ENCODE measurements around the gene RAP1GAP2.
A peak's percentile ranks its signal among the peaks of the same experiment; 100 is the strongest.
"Not testable (repeated sequence)": the region's sequence is repeated elsewhere in the genome, so short reads cannot be mapped to it uniquely, and the experiment has no call there.

Gene RAP1GAP2

DNA sequence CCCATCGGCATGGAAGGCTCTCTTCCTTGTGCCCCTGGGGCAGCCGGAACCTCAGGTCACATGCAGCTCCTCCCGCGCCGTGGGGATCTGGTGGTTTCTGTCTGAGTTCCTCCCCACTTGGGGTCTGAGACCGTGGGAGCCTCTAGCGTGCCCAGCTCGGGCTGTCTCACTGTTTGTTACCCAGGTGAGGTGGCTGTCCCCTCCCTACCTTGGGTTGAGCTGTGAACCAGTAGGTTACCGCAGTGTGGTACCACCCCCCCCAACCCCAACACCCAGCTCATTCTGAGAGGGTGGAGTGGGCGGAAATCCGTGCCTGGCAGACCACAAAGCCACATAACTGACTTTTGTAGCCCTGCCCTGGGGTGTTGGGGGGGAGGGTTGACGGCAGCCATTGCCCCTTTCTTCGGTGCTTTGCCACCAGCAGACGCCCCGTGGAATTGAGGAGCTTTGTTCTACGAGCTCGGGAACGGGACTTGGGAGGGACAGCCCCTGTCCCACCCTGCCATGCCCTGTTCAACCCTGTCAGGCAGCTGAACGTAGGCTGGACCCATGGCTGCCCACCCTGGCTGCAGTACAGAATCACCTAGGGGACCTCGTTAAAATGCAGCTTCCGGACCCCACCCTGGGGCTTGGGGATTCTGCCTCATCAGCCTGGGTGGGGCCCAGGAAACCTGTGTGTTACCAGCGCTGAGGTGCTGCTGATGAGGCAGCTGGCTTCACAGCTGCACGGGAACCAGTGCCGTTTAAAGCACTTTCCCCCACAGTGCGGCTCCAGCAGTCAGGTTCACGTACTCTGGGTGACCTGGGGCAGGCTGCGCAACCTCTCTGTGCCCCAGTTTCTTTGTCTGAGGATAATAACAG, 18.5 kb downstream of the RAP1GAP2 start:
- DNase-seq (ENCODE audit: low spot score), result no peak

DNA sequence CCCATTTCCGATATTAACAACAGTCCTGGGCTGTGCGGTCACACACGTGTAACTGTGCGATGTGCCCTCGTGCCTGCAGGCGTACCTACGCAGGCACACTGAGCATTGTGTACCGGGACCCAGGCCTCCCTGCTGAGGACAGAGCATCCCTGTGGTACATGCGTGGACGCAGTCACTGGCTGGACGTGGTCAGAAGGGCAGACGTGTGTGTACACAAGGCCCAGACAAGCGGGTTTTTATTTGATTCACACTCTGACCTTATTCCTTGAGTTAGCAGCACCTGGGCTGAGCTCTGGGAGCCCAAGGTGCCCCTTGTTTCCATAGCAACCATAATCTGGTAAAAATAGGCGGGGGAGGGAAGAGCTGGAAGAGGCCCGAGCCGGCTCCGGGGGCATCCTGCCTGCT, 19.5 kb downstream of the RAP1GAP2 start:
- DNase-seq (ENCODE audit: low spot score), result no peak

DNA sequence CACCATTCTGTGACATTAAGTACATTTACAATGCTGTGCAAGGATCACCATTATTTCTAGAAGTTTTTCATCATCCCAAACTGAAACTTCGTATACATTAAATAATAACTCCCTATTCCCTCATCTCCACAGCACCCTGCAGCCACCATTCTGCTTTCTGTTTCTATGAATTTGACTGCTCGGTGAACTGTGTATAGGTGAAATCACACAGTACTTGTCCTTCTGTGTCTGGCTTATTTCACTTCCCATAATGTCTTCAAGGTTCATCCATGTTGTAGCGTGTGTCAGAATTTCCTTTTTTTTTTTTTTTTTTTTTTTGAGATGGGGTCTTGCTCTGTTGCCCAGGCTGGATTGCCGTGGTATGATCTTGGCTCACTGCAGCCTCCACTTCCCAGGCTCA, 20.4 kb downstream of the RAP1GAP2 start:
- no peak for DNase-seq (ENCODE audit: low spot score)

DNA sequence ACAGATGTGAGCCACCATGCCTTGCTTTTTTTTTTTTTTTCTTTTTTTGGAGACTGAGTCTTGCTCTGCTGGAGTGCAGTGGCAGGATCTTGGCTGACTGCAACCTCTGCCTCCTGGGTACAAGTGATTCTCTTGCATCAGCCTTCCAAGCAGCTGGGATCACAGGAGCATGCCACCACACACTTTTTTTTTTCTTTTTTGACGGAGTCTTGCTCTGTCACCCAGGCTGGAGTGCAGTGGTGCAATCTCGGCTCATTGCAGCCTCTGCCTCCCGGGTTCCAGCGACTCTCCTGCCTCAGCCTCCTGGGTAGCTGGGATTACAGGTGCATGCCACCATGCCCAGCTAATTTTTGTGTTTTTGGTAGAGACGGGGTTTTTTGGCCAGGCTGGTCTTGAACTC, 23.1 kb downstream of the RAP1GAP2 start:
- DNase-seq (ENCODE audit: low spot score), result not testable (repeated sequence)

GRCh38 chr17:2819921-2820501, 23.8 kb downstream of the RAP1GAP2 start:
- DNase-seq (ENCODE audit: low spot score), result no peak

GRCh38 chr17:2821868-2822267, 25.6 kb downstream of the RAP1GAP2 start:
- no peak for DNase-seq (ENCODE audit: low spot score)

GRCh38 chr17:2822358-2822757, 26.1 kb downstream of the RAP1GAP2 start:
- DNase-seq (ENCODE audit: low spot score), result no peak

DNA sequence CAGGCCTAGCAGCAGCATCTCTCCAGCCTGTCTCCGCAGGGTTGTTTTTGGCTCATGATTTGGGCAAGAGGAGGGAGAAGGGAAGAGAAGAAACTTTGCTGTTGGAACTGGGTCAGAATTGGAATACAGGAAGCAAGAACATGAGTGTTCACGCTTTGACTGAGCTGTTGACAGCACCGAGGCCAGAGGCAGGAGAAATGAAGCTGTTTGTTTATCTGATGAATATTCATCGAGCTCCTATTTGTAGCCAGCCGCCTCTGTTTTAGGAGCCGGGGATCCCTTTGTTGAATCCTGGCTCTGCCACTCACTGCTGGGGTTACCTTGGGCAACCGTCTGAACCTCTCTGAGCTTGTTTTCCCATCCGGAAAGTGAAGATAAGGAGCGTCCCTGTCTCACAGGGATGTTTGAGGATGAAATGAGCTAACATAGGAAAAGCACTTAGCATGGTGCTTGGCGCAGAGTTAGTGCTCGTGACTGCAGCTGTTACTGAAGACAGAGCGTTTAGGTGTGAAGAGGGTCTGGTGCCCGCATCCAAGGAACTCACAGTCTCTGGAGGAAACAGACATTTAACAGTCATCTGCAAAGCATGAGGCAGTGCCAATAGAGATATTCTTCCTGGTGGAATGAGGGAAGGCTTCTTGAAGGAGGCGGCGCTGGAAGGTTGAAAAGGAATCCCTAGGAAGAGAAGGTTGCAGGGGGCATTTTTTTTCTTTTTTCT, 29.2 kb downstream of the RAP1GAP2 start:
- DNase-seq (ENCODE audit: low spot score), result no peak

DNA sequence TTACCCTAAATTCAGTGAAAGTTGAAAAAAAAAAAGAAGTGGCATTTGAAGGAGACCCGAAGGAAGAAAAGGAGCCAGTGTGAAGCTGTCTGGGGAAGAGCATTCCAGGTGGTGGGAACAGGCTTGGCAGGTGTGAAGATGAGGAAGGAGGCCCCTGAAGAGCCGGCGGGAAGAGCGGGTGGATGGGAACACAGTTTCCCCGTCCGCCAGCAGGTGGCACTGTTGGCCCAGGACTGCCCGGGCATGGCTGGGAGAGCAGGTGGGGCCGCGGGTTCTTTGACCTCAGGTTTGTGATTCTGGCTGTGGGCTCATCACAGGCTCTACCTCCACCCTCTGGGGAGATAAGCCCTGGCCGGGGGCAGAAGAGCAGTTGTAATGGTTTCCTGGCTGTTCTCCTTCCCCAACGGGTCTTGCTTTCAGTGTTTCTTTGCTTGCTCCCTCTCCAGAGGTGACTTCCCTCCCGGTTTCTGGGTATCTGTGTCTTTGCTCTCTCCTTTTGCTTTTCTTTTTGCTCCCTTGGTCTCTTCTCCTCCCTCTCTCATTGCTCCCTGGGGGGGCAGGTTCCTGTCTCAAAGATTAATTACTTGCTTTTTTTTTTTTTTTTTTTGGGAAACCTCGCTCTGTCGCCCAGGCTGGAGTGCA, 32.3 kb downstream of the RAP1GAP2 start:
- DNase-seq (ENCODE audit: low spot score), result peak; percentile 62

DNA sequence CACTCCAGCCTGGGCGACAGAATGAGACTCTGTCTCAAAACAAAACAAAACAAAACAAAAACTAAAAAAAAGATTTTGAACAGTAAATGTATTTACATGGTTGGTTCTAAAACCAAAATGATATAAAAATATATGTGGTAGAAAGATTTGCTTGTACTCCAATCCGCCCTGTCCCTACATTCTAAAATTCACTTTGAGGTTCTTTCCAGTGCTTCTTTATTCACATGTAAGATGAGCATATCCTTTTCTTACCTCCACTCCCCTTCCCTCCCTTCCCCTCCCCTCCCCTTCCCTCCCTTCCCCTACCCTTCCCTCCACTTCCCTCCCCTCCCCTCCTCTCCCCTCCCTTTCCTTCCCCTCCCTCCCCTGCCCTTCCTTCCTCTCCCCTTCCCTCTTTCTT, 34.4 kb downstream of the RAP1GAP2 start:
- DNase-seq (ENCODE audit: low spot score), result no peak

- DNase-seq (ENCODE audit: low spot score), result peak; percentile 43
These were observed 39.5 kb downstream of the RAP1GAP2 start for GRCh38 chr17:2835780-2836179.

DNA sequence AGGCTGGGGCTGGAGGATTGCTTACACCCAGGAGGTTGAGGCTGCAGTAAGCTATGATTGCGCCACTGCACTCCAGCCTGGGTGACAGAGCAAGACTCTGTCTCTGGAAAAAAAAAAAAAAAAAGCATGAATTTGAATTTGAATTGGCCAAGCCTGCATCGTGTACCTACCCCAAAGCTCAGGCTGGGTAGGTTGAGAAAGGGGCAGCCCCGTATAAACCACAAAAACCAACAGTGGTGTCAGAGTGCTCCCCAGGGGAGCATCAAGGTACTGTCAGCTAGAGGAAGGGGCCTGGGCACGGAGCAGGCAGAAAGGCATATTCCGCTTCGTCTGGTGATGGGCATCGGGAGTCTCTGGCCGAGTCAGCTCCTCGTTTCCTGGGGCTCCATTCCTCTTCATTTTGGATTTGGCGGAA, 40.9 kb downstream of the RAP1GAP2 start:
- no peak for DNase-seq (ENCODE audit: low spot score)

DNA sequence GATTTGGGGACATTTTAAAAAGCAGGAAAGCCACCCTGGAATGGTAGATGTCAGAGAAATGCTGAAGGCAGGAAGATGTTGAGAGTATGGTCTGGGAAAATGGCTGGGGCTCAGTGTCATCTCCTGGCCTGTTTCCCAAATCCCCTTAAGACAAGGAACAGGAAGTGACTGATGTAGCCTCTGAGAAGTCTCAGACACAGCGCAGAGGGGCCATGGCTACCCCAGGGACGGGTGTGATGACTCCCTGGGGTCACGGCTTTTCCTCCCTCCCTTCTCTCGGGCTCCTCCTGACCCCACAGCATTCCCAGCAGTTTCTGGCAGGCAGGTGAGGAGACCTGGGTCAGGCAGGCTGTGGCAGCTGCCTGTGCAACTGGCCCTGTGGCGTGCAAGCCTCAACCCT, 45.4 kb downstream of the RAP1GAP2 start:
- DNase-seq (ENCODE audit: low spot score), result no peak

- DNase-seq (ENCODE audit: low spot score), result no peak
These were observed 46.2 kb downstream of the RAP1GAP2 start for GRCh38 chr17:2842464-2842863.

- no peak for DNase-seq (ENCODE audit: low spot score)
These were observed 48.2 kb downstream of the RAP1GAP2 start for GRCh38 chr17:2844416-2844815.

DNA sequence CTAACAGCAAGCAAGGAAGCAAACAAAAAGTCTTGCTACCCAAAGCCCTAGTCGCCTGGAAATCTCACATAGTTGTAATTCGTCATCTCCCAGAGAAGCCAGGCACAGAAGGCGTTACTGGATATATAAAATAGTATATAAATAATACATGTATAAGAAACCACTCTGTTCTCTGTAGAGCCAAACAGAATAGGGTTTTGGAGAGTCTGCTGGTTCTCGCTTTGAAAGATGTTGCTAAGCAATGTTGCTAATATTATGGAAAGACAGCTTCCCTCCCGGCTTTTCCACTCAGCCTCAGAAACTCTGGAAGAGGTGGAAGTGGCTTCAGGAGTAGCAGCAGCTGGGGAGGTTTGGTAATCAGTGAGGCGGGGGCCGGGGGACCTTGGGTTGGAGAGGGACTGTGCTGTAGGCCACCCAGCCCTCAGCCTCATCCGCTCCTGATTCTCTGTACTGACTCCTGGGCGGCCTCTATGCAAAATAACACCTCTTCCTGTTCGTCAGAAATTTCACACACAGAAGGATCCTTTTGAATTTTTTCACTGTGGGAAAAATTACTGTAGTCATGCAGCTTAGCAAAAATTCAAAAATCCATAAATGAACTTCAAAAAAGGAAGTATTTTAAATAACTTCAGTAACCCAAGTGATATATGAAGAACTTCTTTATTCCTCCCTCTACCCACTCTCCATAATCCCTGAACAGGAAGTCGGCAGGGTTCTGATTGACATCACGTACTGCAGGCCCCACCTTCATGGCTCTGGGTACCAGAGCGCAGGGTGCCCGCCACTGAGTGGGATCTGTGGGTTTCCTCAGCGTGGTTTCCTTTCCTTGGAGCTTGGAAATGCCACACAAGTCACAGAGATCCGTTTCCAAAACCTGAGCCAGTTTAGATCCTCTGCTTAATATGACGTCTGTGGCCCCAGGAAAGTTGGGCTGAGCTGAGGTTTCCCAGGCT, 51.4 kb downstream of the RAP1GAP2 start:
- DNase-seq (ENCODE audit: low spot score), result no peak

DNA sequence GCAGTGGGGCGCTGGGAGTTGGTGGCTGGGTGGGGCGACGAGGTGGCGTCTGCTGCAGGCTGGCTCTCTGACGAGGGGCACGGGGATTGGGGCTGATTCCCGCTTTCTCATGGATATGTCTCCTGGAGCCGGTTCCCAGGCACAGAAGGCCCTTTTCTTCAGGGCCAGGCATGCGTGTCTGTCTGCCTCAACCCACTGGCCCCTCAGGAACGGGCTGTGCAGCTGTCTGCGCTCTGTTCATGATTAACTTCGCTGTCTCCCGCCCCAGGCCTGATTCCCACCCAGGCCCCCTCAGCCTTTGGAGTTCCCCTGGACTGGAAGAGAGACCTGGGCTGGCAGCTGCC, 53.1 kb downstream of the RAP1GAP2 start:
- no peak for DNase-seq (ENCODE audit: low spot score)

DNA sequence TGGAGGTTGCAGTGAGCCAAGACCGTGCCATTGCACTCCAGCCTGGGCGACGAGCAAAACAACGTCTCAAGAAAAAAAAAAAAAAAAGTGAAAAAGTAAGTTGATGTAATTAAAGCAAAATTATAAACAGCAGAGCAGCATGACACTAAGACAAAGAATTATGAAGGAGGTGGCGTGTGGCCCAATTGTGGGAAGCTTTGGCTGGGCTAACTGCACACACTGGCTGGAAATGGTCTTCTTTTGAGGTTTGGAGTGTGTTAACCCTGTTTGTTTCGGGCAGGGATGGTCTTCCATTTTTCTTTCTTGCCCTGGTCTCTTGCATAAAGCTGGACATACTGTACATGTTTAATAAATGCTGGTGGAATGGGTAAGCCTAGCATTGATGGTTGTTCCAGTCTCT, 54.8 kb downstream of the RAP1GAP2 start:
- no peak for DNase-seq (ENCODE audit: low spot score)

GRCh38 chr17:2851615-2852014, 55.4 kb downstream of the RAP1GAP2 start:
- DNase-seq (ENCODE audit: low spot score), result no peak

- no peak for DNase-seq (ENCODE audit: low spot score)
These were observed 56.0 kb downstream of the RAP1GAP2 start for GRCh38 chr17:2852221-2852620.

DNA sequence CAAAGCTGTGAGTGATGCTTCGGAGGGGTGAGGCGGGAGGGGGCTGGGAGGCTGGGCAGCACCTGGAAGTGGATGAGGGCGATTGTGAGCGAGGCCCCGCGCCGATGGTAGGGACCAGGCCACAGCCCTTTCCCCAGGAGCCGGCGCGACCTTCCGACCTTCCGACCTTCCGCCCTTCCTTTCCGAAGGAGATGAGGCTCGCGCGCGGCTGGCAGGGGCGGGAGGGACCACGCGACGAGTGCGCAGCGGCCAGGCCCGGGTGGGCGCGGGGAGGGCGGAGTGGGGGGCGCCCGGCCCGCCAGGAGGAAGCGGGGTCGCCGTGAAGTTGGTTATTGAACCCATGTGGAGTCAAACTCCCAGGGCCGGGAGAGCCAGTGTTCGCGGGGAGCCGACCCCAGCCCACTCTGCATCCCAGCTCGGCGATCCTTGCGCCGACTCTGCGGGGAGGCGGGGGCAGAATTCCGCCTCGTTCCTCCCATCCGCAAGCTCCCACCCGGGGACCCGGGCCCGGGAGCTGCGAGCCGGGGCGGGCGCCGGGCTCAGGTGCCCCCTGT, 56.6 kb downstream of the RAP1GAP2 start:
- DNase-seq (ENCODE audit: low spot score), result no peak

Data from hematopoietic multipotent progenitor cell treated with erythropoietin and hydrocortisone succinate and interleukin-3 and kit ligand, for 17 days (in vitro differentiated cells).